ENCODE data around the gene PCGF2.
A peak's percentile ranks its signal among the peaks of the same experiment; 100 is the strongest.
"Not testable (repeated sequence)": the region's sequence is repeated elsewhere in the genome, so short reads cannot be mapped to it uniquely, and the experiment has no call there.

PCGF2 gene

GRCh38 chr17:38735161-38735997 is 12.8 kb downstream of the PCGF2 start:
- DNase-seq (ENCODE audit: low spot score), result peak; percentile 32

DNA sequence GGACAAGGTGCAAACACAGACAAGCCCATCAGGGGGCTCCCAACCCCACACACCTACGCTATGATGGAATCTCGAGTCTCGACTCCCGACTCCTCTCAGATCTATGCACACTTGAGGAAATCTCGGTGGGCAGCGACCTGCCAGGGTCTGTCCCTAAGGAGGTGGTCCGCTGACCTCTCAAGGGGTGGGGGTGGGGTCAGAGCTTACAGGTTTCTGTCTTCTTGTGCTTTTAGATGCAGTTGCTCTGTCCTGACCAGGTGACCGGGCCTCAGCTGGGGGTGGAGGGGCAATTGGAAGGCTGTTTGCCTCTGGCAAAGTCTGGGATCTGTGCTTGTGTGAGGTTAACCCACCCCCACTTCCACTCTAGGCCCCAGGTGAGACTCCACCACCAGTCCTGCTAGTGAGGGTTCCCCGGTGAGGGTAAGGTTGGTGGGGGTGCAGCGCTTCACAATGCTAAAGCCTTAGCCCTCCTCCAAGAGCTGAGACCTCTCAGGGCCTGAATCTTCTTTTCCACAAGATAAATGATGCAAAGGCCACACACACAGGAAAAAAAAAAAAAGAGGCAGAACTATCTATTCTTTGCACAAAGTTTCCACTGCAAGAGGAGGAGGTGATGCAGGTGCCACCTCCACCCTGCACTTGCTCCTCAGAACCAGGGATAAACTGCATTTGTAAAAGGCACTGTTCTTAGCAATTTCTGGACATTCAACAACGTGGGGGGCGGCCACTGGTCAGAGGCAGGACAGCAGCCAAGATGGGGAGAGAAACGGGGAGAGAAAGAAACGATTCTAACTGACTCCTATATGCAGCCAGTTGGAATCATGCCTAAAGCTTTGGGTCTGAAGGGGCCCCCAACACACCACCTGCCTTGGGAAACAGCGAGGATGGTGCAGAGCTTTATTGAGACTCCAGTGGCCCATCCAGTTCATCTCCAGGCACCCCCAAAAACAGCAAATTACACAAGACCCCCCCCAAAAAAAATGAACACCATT is 13.9 kb downstream of the PCGF2 start:
- peak; percentile 56 for DNase-seq (ENCODE audit: low spot score)

- no peak for DNase-seq (ENCODE audit: low spot score)
These were observed 14.7 kb downstream of the PCGF2 start for GRCh38 chr17:38733282-38733981.

DNA sequence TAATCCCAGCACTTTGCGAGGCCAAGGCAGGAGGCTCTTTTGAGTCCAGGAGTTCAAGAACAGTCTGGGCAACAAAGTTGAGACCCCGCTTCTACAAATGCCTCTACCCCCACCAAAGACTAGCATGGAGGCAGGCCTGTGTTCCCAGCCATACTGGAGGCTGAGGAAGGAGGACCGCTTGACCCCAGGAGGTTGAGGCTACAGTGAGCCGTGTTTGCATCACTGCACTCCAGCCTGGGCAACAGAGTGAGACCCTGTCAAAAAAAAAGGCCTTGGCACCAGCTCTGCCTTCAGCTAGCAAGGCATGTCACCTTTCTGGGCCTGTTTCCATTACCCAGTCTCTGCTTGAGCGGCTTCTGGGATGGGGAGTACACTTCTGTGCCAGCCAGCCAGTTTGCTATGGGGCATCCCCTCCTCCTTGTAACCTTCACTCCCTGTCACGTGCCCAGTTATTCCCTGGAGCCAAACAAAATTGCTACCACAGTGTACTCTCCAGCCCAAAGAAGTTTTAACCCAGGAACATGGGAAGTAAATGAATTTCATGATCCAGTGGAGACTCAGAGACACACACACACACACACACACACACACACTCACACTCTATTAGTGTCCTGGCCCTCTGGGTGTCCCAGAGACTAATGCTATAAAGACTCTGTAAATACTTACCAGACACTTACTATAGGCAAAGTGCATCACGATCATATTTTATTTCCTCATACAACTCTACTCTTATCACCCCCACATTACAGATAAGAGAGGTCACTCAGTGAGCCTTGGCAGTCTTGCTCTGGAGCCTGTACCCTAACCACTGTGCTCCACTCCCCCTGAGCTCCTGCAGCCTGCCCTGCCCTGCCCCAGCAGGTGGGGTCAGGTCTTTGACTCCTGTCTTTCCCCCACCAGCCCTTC is 15.5 kb downstream of the PCGF2 start:
- no peak for DNase-seq (ENCODE audit: low spot score)

GRCh38 chr17:38731526-38732294 is 16.4 kb downstream of the PCGF2 start:
- no peak for DNase-seq (ENCODE audit: low spot score)

GRCh38 chr17:38730526-38731379 is 17.4 kb downstream of the PCGF2 start:
- peak; percentile 78 for DNase-seq (ENCODE audit: low spot score)

DNA sequence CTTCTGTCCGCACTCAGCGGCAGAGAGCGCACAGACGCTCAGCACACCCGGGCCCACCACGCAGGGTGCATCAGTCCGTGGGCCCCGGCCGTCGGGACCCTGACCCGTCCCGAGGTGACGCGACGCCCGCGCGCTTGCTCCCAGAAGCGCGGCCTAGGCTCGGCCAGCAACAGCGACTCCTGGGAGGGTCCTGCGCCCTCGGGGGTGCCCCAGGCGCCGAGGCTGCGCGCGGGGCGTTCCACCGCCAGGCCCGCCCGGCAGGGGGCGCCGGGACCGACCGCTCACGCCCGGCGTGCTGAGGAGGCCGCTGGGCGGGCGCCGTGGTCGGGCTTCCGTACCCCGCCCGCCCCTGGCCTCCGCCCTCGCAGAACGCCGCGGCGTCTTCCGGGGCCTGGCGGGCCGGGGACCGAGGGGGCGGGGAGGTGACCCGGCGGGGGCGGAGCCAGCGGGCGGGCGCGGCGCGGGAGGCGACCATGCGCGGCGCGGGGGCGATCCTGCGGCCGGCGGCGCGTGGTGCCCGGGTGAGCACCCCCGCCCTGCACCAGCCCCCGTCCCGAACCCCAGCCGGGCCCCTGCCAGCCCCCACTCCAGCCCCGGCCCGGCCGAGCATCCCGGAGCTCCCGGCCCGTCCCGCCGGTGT is 18.1 kb downstream of the PCGF2 start, which contains the start of gene CISD3:
Gene CISD3 (plus strand): TSS at position 456 of the 640 bp plus-strand sequence. CDS start 18 bp downstream, at position 474.
- peak; percentile 88 for DNase-seq (ENCODE audit: low spot score)

- no peak for DNase-seq (ENCODE audit: low spot score)
These were observed 18.7 kb downstream of the PCGF2 start for GRCh38 chr17:38729368-38729885.

DNA sequence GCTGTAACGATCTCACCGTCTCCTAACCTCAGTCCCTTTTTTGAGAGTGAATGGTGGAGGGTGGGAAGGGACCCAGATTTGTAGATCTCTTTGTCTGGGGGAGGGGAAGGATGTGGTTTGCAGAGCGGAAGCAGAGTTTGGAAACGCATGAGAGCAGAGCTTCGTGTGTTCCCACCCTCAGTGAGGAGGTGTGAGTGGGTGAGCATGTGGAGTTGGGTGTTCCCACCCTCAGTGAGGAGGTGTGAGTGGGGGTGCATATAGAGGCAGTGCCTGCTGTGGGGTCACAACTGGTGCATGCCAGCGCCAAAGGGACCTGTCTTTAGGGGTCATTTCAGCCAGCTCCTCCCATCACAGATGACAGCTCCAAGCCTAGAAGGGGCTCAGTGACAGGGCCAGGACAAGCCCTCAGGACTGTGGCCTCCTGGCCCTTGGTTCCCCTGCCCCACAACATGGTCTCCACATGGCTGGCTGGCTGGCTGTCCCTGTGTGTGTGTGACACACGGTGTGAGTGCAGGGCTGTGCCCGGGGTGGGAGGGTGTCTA is 19.8 kb downstream of the PCGF2 start:
- no peak for DNase-seq (ENCODE audit: low spot score)

DNA sequence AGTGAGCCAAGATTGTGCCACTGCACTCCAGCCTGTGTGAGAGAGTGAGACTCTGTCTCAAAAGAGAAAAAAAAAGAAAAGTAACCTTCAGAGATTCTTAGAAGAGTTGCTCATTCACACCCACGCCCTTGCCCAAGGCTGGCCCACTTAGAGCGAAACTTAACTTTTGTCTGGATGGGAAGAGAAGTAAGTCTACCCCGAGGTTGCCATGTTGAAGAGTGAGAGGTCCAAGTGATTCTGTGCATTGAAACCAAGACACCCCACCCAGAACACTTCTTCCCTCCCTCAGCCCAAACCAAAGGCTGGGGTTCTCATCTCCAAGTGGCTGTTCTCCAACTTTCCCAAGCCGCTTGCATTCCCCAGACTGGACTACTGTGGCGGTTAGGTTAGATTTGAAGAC is 20.4 kb downstream of the PCGF2 start:
- DNase-seq (ENCODE audit: low spot score), result no peak

GRCh38 chr17:38726145-38726544 is 22.0 kb downstream of the PCGF2 start:
- not testable (repeated sequence) for DNase-seq (ENCODE audit: low spot score)

DNA sequence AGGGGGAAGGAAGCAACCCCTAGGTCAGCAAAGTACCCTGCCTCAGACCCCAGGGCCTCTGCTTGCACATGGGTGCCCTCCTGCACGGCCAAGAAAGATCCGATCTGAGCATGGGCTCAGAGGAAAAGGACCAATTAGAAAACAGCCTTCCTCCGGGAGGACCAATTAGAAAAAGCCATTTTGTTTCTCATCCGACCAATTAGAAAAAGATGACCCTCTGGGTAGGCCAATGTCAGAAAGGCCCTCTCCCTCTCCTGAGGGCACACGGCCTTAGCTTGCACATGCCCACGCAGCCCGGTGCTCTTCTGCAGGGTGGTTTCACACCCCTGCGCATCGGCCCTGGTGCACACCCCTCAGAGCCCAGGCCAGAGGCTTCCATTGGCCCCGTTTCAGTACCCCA is 23.1 kb downstream of the PCGF2 start:
- DNase-seq (ENCODE audit: low spot score), result no peak

DNA sequence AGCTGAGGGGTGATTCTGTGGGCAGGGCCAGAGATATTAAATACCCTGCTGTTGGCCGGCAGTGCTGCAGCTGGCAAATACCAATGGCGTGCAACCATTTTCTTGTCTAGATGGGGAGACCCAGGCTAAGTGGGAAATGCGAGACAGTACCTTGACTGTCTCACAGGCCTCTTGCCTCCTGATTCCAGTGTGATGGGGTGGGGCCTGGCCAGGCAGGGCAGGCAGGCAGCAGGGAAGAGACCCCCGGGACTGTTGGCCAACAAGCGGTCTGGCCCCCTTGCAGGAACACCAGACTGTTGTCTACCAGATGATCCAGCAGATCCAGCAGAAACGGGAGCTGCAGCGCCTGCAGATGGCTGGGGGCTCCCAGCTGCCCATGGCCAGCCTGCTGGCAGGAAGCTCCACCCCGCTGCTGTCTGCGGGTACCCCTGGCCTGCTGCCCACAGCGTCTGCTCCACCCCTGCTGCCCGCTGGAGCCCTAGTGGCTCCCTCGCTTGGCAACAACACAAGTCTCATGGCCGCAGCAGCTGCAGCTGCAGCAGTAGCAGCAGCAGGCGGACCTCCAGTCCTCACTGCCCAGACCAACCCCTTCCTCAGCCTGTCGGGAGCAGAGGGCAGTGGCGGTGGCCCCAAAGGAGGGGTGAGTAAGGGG is 23.7 kb downstream of the PCGF2 start:
- no peak for DNase-seq (ENCODE audit: low spot score)

GRCh38 chr17:38721802-38722201 is 26.3 kb downstream of the PCGF2 start:
- DNase-seq (ENCODE audit: low spot score), result no peak

DNA sequence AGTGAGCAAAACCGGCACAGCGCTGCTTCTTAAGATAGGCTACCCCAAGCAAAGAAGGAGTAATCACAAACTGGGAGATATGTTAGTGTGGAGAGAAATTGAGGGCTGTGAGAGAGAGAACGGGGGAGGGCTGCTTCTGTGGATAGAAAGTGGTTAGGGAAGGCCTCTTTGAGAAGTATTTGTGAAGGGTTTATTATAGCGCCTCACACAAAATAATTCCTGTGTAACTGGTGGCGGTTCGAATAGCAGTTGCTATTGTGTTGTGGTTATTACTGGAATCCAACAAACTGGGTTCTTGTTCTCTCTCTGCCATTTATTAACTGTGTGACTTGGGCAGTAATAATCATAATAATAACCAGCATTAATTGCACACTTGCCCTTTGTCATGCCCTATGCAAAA is 27.2 kb downstream of the PCGF2 start:
- DNase-seq (ENCODE audit: low spot score), result no peak

GRCh38 chr17:38719943-38720641 is 28.0 kb downstream of the PCGF2 start:
- DNase-seq (ENCODE audit: low spot score), result no peak

All from RKO (cell line).